Measurements from ENCODE around the gene R3HDM2.
"Not testable (repeated sequence)": the region's sequence is repeated elsewhere in the genome, so short reads cannot be mapped to it uniquely, and the experiment has no call there.

Gene R3HDM2

DNA sequence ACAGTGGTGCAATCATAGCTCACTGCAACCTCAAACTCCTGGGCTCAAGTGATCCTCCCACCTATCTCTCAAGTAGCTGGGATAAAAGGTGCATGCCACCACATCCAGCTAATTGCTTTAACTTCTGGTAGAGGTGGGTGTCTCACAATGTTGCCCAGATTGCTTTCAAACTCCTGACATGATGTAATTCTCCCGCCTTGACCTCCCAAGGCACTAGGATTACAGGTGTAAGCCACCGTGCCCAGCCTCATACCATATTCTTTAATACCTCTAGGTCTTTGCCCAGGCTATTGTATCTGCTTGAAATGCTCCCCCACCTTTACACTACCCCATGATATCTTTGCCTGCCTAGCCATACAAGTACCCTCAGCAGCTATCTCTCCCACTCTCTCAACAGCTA is 11.3 kb downstream of the R3HDM2 start:
- DNase-seq: no peak

DNA sequence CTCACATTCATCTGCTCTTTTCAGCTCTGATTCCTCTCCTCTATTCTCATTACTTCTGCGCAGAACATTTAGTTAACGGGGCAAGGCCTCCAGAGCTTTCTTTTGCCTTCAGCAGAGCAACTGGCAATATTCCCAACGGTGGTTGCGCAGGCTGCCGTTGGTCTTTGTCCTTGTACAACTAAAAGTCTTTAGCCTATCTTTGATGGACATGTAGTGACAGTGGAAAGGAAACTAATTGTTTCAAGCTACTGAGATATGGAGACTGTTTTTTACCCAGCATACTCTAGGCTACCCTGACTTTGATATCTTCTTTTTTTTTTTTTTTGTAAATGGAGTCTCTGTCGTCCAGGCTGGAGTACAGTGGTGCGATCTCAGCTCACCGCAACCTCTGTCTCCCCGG is 12.6 kb downstream of the R3HDM2 start:
- no peak for DNase-seq

DNA sequence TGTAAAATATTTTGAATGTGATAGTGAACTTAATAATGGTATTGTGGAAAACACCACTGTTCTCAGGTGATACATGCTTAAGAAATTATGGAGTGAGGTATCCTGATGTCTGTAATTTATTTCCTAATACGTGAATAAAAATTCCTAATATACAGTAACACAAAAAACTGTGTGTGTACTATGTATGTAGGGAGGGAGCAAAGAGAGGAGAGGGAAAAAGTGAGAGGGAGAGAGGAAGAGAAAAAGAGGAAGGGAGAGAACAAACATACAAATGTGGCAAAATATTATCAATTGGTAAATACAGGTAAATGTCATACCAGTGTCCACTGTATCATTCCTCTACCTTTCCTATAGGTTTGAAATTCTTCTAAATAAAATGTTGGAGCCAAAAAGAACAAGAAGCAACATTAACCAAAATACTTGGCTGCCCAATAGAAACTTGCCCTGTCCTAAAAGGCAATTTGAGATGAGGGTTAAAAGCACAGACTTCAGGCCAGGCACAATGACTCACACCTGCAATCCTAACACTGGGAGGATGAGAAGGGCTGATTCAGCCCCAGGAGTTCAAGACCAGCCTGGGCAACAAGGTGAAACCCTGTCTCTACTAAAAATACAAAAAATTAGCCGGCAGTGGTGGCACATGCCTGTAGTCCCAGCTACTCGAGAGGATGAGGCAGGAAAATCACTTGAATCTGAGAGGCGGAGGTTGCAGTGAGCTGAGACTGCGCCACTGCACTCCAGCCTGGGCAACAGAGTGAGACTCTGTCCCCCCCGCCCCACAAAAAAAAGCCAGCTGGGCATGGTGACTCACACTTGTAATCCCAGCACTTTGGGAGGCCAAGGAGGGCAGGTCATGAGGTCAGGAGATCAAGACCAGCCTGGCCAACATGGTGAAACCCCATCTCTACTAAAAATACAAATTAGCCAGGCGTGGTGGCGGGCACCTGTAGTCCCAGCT is 14.5 kb downstream of the R3HDM2 start:
- DNase-seq: no peak

DNA sequence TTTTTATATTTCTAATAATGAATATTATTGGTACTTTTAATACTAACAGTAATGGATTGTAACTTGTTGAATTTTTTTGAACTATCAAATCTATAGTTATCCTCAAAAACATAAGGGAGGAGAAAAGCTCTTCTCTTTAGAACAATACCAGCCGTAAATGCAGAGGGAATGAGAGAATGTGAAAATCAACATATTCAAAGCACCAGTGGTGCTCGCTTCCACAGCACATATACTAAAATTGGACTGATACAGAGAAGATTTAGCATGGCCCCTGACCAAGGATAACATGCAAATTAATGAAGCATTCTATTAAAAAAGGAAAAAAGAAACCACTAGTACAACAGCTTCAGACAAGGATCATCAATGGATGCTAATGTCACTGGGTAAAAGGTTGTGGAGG is 15.8 kb downstream of the R3HDM2 start:
- DNase-seq: no peak

DNA sequence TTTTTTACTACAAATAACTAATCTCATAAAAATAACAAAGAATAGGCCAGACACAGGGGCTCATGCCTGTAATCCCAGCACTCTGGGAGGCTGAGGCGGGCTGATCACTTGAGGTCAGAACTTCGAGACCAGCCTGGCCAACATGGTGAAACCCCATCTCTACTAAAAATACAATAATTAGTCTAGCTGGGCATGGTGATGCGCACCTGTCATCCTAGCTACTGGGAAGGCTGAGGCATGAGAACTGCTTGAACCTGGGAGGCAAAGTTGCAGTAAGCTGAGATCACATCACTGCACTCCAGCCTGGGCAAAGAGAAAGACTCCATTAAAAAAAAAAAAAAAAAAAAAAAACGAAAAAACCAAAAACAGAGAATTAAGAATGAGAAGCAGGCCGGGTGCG is 16.7 kb downstream of the R3HDM2 start:
- DNase-seq: not testable (repeated sequence)

DNA sequence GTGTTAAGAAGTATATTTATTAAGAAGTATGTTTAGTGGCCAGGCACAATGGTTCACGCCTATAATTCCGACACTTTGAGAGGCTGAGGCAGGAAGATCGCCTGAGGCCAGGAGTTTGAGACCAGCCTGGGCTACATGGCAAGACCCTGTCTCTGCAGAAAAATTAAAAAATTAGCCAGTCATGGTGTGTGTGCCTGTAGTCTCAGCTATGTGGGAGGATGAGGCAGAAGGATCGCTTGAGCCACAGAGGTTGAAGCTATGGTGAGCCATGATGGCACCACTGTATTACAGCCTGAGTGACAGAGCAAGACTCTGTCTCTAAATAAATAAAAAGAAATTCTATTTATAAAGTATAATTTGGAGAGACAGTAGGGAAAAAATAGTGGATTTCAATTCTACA is 20.3 kb downstream of the R3HDM2 start:
- DNase-seq: no peak

DNA sequence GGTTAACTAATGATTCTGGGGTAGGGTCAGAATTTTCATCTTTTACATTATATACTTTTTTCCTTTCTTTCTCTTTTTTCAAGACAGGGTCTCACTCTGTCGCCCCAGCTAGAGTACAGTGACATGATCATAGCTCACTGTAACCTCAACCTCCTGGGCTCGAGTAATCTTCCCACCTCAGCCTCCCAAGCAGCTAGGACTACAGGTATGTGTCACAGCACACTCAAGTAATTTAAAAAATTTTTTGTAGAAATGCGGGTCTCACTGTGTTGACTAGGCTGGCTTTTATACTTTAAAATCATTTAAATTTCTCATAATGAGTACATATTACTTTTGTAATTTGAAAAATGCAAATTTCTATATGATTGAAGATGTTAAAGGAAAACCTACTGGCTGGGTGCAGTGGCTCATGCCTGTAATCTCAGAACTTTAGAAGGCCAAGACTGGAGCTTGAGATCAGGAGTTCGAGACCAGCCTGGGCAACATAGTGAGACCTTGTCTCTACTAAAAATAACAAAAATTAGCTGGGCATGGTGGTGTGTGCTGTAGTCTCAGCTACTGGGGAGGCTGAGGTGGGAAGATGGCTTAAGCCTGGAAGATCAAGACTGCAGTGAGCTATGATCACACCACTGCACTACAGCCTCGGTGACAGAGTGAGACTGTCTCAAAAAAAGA is 25.7 kb downstream of the R3HDM2 start:
- DNase-seq: no peak

DNA sequence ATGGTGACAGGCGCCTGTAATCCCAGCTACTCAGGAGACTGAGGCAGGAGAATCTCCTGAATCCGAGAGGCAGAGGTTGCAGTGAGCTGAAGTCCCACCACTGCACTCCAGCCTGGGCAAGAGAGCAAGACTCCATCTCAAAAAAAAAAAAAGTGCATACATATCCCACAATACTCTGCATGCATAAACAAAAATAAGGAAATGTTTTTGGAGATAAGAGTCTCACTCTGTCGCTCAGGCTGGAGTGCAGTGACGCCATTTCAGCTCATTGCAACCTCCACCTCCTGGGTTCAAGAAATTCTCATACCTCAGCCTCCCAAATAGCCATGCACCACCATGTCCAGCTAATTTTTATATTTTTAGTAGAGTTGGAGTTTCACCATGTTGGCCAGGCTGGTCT is 28.7 kb downstream of the R3HDM2 start:
- not testable (repeated sequence) for DNase-seq

DNA sequence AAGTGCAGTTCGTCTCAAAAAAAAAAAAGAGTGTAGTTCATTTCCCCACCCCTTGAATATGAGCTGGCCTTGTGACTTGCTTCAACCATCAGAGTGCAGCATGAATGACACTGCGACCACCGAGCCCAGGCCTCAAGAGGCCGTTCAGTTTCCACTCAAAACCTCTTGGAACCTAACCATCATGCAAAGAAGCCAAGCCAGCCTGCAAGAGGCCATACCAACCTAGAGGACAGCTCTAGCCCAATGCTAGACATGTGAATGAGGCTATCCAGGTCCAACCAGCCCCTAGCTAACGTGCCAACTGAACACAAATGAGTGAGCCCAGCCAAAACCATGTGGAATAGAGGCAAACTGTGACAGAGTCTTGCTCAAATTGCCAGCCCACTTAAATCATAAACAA is 29.7 kb downstream of the R3HDM2 start:
- no peak for DNase-seq

DNA sequence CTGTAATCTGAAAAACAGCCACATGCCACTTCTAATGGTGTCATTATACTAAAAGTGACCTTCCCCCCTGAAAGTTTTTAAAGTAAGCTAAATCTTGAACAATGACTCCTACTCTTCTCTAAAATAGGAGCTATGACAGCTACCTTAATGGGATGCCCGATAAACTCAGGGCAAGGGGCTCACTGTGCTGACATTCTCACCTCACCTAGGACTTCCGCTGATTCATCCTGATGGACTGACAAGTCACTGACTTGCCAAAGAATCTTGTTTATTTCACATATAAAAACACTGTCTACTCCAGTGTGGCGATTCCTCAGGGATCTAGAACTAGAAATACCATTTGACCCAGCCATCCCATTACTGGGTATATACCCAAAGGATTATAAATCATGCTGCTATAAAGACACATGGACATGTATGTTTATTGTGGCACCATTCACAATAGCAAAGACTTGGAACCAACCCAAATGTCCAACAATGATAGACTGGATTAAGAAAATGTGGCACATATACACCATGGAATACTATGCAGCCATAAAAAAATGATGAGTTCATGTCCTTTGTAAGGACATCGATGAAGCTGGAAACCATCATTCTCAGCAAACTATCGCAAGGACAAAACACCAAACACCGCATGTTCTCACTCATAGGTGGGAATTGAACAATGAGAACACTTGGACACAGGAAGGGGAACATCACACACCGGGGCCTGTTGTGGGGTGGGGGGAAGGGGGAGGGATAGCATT is 31.0 kb downstream of the R3HDM2 start:
- DNase-seq: not testable (repeated sequence)

DNA sequence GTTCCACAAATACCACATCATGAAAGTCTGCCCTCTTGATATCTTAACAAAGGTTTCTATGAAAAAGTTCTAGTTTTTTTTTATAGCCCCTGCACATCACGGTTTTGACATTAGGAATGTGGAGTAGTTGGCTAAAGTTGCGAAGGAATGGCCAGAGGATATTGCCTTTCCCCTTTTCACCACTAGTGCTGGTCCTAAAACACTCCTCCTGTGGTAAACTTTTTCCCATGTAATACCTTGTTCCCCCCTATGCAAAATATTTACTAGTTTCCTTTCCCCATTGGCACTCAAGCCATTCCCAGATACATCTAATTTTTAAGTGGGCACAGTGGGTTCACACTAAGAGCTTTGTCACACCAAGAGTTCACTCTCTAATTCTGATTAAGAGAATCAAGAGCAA is 33.4 kb downstream of the R3HDM2 start:
- no peak for DNase-seq

DNA sequence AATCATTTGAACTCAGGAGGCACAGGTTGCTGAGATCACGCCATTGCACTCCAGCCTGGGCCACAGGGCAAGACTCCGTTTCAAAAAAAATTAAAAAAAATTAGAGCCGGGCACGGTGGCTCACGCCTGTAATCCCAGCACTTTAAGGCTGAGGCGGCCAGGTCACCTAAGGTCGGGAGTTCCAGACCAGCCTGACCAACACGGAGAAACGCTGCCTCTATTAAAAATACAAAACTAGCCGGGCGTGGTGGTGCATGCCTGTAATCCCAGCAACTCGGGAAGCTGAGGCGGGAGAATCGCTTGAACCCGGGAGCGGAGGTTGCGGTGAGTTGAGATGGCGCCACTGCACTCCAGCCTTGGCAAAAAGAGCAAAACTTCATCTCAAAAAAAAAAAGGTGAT is 35.7 kb downstream of the R3HDM2 start:
- DNase-seq: no peak

DNA sequence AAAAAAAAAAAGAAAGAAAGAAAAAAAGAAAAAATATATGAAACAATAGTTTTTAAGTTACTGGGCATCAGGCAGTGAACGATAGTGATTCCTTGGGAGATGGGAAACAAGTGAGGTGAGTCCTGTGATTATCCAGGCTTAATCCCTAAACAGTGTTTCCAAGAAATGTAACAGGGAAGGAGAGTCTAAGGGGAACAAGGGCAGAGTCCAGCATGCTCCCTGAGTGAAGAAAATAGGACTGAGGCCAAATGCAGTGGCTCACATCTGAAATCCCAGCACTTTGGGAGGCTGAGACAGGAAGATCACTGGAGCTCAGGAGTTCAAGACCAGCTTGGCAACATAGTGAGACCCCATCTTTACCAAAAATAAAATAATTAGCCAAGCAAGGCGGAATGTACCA is 40.7 kb downstream of the R3HDM2 start:
- DNase-seq: no peak

DNA sequence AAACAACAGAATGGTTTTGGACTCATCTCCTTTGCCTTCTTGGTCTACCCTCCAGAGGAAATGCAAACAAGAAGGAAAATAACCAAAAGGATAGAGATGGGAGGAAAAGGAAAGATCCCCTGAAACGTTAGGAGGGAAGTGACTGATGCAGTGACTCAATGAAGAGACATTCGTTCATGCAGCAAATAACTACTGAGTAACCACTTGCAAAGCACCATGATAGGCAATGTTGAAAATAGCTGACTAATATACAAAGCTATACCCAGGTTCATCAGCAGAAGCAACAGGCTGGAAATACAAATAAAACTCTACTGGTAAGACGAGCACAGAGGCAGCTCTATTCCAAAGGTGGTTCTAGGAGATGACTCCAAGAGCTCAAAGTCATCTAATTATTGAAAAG is 41.8 kb downstream of the R3HDM2 start:
- DNase-seq: no peak

DNA sequence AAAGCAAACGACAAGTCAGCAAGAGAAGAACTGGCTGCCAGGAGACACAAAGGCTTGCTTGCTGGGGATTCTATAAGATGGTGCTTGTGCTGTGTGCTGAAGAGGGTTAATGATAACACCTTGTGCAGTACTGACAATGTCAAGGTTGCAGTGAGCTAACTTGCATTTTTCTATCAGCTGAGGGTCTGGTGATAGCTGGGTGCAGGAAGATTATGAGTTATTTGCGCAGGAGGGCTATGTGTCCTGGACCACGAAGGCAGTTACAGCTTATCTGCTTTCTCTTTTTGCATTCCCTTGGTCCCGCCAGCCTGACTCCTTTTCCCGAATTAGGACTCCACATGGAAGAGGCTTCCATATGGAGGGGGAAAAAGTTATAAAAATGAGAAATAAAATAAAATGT is 42.4 kb downstream of the R3HDM2 start:
- no peak for DNase-seq

DNA sequence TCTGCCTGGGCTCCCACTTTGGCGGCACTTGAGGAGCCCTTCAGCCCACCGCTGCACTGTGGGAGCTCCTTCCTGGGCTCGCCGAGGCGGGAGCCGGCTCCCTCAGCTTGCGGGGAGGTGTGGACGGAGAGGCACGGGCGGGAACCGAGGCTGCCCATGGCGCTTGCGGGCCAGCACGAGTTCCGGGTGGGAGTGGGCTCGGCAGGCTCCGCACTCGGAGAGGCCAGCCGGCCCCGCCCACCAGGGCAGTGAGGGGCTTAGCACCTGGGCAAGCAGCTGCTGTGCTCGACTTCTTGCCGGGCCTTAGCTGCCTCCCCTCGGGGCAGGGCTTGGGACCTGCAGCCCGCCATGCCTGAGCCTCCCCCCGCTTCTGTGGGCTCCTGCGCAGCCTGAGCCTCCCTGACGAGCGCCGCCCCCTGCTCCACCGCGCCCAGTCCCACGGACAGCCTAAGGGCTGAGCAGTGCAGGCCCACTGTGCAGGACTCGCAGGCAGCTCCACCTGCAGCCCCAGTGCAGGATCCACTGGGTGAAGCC is 44.6 kb downstream of the R3HDM2 start:
- no peak for DNase-seq

DNA sequence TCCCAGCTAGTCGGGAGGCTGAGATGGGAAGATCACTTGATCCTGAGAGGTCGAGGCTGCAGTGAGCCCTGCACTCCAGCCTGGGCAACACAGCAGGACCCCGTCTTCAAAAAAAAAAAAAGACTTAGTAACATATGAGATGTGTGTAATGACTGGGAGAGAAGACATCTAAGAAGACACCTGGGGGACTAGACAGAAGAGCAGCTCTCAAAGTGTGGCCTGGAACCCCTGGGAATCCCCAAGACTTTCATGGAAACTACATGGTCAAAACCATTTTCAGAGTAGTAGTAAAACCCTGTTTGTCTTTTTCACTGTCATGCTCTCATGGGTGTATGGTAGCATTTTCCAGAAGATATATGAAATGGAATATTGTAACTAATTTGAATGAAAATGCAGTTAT is 45.3 kb downstream of the R3HDM2 start:
- DNase-seq: no peak

DNA sequence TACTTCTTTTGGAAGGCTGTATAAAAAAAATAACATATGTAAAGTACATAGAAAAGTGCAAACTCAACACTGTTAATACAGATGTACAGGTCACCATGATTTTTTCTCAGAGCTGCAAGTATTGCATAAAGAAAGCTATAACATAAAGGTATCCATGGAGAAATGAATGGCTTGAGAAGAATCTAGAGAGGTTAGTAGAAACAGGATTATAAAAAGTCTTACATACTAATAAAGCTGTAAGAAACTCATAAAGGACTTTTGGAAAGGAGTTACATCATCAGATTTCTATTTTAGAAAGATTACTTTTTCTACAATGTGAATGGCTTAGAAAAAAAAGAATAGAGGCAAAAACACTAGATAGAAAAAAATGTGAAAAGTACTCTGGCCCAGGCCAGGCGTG is 46.4 kb downstream of the R3HDM2 start:
- DNase-seq: no peak

DNA sequence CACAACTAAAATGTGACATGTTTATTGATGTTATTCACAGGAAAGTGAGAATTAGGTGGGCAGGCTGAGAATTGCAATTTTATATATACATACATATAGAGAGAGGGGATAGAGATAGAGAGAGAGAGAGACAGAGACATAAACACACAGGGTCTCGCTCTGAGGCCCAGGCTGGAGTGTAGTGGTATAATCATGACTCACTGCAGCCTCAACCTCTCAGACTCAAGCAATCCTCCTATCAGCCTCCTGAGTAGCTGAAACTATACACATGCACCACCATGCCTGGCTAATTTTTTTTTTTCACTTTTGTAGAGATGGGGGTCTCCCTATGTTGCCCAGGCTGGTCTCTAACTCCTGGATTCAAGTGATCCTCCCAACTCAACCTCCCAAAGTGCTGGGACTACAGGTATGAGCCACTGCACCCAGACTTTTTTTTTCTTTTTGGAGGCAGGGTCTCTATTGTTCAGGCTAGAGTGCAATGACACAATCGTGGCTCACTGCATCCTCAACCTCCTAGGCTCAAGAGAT is 49.1 kb downstream of the R3HDM2 start:
- DNase-seq: no peak

DNA sequence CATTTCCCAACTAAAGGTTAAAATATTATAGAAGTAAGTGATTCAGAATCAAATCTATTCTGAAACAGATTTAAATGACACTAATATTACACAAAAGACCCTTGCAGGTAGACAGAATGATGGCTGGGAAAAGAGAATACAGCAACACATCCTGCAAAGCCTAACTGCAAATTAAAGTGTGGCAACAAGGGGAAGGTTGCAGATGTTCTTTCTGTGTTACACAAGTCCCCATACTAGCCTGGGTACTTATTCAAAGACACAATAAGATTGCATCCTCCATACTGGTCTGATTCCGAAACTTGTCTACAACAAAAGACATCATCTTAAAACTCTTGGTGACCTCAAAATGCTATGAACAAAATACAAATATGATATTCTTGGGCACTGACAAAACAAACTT is 50.5 kb downstream of the R3HDM2 start:
- no peak for DNase-seq

DNA sequence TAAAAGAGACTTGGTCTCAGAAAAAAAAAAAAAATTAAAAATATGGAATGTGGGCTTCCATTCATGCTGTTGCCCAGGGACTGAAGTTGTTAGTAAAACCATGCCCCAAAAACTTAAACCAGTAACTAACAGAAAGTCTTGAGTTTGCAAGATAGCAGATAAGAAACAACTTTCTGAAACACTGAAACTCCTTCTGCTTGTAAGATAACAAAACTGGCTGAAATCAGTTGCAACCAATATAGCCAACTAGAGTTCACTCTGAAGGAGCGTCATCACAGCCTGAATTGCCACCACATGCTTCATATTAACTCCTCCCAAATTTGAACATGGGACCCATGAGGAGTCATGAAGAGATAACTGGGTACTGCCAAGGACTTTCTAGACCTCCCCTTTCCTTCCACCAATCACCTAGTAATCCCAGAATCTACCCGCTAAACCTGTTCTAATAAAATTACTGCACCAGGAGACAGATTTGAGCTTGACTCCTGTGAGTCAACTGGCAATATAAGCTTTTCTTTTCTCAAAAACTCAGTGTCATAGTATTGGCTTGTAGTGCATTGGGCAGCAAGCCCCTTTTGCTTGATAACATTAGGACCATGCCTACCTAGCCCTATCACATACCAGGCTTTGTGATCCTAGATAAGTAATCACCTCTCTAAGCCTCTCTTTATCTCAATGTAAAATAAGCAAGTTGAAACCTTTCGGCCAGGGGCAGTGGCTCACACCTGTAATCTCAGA is 53.6 kb downstream of the R3HDM2 start:
- DNase-seq: no peak

DNA sequence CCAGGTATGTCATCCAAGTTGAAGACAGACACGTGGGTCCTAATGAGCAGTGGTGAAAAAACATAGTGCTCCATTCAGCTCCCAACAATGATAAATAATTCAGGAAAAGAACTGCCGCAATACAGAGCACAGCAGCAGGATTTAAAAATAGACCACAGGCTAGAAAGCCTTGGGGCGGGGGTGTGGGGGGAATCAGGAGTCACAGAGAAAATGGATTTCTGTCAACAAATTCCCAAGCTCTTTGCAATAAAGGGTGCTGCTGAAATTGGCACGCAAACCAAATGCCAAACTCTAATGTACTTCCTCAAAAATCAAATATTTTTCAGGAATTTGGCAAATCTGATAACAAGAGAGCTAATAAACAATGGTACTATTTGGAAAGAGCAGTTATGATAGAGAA is 58.6 kb downstream of the R3HDM2 start:
- no peak for DNase-seq

Measured in CD4-positive, alpha-beta T cell treated with Interleukin-6 for 4 hours (primary cell).